Fibroblast of mammary gland (primary cell): ENCODE measurements around the gene FEM1A.
"Not testable (repeated sequence)": the region's sequence is repeated elsewhere in the genome, so short reads cannot be mapped to it uniquely, and the experiment has no call there.

Experiments
- DNase-seq: peaks from one replicate; pipeline ENCODE4 v3.0.0-alpha.2; 2010; ENCODE audit warnings: low read depth
- H3K4me3 ChIP-seq: 2 replicates; pipeline ENCODE4 v1.5.1; 2011; ENCODE audit warnings: low read depth, mild to moderate bottlenecking, low read length, moderate library complexity; ENCODE audit not compliant: control insufficient read depth
- TF ChIP-seq, protein P1 (sequence below): conservative IDR thresholded peaks from 2 replicates; pipeline ENCODE4 v1.5.1; 2011; ENCODE audit warnings: low read depth, low read length, inconsistent platforms; ENCODE audit not compliant: control insufficient read depth, insufficient read depth

FEM1A gene

DNA sequence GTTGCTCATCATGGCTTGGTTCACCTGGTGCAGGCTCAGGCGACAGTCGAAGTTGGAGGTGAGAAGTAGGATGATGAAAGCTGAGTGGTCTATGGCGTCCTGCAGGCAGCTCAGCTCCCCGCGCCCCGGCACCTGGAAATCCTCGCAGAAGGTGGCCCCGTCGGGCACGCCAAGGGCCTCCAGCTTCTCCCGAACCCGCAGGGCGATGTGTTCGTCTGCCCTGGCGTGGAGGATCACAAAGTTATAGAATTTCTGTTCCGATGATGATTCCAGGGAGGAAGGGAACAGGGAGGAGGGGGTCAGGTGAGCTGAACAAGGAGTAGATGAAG, 25.4 kb downstream of the FEM1A start:
- DNase-seq, result no peak
- TF ChIP-seq, protein P1, sequence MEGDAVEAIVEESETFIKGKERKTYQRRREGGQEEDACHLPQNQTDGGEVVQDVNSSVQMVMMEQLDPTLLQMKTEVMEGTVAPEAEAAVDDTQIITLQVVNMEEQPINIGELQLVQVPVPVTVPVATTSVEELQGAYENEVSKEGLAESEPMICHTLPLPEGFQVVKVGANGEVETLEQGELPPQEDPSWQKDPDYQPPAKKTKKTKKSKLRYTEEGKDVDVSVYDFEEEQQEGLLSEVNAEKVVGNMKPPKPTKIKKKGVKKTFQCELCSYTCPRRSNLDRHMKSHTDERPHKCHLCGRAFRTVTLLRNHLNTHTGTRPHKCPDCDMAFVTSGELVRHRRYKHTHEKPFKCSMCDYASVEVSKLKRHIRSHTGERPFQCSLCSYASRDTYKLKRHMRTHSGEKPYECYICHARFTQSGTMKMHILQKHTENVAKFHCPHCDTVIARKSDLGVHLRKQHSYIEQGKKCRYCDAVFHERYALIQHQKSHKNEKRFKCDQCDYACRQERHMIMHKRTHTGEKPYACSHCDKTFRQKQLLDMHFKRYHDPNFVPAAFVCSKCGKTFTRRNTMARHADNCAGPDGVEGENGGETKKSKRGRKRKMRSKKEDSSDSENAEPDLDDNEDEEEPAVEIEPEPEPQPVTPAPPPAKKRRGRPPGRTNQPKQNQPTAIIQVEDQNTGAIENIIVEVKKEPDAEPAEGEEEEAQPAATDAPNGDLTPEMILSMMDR, result no peak
- no peak overlapping the region for H3K4me3 ChIP-seq

DNA sequence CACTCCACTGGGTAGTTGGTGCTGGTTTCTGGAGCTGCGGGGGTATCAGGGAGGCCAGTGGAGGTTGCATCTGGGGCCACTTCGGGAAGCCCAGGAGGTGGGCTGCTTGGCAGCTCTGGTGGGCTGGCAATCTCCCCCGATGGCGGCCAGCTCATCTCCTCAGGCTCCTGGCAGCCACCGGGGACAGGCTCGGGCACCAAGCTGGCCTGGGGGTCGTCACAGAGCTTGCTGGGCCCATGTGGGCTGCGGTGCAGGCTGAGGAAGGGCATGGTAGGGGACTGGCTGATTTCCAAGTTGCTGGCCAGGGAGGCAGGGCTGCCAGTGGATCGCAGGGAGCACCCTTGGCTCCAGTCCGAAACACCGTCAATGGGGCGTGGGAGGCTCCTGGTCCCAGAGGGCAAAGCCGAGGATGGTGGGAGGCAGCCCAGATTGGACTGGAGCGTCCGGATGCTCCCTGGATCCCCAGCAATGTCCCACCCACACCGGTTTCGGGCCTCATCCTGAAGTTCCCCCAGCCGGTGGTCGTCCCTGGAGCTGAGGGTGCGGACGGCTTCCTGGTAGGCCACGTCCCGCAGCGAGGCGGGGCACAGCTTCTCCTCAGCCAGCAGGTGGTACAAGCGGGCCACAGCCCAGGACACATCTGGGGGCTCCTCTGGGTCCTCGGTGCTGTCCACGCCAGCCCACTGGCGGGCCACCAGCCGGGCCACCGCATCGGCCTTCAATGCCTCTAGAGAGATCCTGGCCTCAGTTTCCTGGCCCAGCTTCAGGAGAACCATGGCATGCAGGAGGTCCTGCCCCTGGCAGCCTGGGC, 26.1 kb downstream of the FEM1A start:
- no peak for DNase-seq
- no peak overlapping the region for H3K4me3 ChIP-seq
- TF ChIP-seq, protein P1, result no peak

DNA sequence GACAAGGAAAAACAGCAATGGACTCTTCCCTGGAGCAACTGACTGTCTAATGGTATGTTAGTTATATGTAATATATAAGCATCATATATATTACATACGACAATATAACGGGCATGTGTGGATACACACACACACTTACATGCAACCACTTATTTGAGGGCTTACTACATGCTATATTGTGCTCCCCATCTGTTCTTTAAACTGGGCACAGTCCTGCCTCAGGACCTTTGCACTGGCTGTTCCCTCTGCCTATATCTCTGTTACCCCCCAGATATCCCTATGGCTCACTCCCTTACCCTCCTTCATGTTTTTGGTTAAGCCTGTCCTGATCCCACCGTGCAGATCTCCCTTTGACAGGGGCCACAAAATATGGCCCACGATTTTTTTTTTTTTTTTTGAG, 29.7 kb downstream of the FEM1A start:
- TF ChIP-seq, protein P1, result no peak
- H3K4me3 ChIP-seq, result no peak overlapping the region
- no peak for DNase-seq

DNA sequence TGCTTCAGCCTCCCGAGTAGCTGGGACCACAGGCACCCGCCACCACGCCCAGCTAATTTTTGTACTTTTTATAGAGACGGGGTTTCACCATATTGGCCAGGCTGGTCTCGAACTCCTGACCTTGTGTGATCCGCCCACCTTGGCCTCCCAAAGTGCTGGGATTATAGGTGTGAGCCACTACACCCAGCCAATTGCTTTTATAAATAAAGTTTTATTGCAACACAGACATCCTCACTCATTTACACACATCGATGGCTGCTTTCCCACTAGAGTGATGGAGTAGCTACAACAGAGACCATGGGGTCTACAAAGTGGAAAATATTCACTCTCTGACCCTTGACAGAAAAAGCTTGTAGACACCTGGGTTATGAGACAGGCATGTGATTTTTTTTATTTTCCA, 30.8 kb downstream of the FEM1A start:
- H3K4me3 ChIP-seq, DNase-seq: not testable (repeated sequence)

DNA sequence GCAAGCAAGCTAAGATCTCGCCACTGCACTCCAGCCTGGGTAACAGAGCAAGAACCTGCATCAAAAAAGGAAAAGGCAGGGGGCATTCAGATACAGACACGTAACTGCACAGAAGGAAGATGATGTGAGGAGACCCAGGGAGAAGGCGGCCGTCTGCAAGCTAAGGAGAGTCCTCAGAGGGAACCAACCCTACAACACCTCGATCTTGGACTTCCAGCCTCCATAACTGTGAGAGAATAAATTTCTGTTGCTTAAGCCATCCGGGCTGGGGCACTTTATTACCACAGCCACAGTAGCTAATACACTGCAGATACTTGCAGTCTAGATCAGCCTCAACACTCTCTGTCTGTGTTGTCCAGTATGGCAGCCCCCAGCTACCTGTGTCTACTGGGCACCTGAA, 32.0 kb downstream of the FEM1A start:
- no peak for DNase-seq
- TF ChIP-seq, protein P1, result no peak
- no peak overlapping the region for H3K4me3 ChIP-seq

DNA sequence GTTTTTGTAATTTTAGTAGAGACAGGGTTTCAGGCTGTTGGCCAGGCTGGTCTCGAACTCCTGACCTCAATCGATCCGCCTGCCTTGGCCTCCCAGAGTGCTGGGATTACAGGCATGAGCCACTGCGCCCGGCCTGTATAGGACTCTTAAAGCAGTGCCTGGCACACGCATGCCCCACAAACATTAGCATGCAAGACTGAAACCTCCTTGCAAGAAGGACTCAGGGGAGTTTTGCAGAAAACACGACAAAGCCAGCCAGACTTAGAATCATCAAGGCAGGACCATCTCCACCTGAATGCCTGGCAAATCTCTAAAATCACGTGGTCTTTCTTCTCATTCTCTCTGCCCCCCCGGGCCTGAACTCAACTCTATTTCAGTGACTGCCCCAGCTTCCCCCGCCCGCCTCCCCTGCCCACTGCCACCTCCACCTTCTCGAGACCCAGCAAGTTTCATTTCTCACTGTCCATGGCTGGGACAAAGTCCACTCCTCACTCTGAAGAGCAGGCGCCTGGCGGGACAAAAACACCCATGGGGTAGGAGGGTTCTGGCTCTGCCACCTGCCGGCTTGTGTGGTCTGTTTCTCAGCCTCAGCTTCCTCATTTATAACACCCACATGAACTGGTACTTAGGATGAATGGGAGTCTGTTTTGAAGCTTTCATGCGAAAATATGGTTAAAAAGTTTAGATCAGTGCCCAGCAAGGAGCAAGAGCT, 37.6 kb downstream of the FEM1A start:
- no peak for DNase-seq
- no peak overlapping the region for H3K4me3 ChIP-seq
- TF ChIP-seq, protein P1, result no peak

DNA sequence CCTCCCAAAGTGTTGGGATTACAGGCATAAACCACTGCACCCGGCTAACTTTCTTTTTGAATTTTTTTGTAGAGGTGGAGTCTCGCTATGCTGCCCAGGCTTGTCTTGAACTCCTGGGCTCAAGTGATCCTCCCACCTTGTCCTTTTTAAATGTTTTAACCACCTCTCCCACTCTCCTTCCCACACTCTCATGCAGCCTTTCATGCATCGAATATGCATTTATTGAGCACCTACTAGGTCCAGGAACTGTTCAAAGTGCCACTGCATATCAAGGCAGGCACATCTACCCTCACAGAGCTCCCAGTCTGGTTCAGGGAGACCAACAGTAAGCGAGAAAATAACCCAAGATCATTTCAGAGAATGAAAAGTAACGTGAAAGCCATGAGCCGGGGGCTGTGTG, 38.8 kb downstream of the FEM1A start:
- TF ChIP-seq, protein P1, result no peak
- peak overlapping the region; percentile 85 for H3K4me3 ChIP-seq
- DNase-seq, result no peak
